ENCODE results near the gene HOXA7.

Gene HOXA7

DNA sequence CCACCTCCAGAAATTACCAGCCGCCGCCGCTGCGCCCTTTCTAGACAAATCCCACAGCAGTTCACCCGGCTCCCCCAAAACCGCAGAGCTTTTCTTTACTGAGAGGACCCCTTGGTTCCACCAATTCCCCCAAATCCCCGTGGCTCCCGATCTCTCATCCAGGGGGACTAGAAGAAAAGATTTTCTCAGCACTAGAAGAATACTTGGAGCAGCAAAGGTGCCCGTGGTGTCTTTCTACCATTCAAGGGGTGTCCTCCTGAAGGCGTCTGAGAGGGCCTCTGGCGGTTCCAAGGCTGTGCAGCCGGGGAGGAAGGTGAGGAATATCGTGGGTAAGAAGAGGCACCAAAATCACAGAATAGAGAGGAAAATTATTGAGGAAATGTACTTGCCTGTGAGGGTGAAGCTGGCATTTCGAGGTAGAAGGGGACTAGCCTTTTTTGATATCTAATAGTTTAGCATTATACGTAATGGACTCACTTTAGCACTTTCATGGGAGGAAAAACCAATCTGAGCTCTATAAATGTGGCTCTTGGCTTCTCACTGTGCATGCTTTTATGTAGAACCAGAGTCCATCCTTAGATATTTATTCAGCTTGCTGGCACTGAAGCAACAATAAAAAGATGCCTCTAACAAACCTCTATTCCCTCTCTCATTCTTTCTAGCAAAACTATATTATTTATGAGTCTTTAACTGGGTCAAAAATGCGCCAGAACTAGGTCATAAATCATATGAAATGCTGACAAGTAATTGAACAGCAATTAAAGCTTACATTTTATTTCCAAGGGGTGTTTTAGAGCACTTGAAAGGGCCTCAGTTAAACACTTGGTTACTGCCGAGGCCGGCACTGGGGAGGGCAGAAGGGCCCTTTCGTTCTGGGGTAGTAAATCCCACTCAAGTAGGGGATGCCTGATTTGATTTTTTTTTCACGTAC lies 40.2 kb downstream of the HOXA7 start:
- no peak for DNase-seq (ENCODE audit: low read depth)
- no peak overlapping the region for H3K4me3 ChIP-seq (ENCODE audit: low read depth, low read length)

DNA sequence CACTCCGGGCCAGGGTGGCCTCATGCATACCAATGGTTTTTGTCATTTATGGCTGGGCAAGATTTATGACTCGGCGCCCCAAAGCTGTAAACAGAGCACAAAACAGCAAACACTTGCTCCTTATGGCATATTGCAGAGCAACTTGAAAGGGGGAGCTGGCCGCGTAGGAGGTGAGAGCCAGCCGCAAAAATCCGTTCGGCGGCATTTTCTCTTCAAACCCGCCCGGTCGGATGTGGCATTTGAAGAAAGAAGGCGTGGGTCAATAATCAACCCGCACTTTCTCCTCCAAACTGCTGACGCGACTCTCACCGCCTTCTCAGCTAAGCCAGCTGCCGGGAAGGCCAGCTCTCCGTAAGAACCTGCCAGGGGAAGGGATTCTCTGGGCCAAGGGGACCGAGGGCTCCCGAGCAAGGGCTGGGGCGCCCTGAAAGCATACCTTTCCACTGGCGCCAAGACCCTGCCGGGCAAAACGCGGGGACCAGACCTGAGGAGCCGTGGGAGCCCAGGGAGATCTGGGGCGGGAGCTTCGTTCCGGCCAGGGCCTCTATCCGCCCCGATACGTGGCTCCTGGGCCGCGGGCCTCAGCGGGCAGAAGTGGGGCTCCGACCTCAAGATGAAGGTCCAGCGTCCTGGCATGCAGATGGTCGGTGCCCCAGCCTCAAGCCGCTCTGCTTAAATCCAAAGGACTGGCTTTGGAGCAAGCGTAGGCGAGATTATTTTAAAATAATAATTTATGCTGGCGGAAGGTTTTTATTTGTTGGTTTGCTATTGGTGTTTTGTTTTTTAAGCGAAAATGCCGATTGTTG lies 41.1 kb downstream of the HOXA7 start:
- no peak for DNase-seq (ENCODE audit: low read depth)
- H3K4me3 ChIP-seq (ENCODE audit: low read depth, low read length): no peak overlapping the region

DNA sequence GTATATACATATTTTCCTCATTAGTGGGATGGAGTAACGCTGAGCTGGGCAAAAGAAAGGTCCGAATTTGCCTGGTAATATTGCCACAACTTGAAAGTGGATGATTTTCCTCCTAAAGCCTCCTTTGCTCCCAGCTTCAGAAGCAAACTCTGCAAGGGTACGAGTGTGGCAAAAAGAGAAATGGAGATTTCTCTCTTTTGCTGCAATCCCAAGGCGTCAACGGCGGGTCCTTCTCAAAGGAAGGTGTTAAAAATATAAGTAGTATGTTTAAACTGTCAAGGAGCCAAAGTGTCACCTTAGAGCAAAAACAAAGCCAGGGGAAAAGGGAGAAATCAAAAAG lies 41.6 kb downstream of the HOXA7 start:
- no peak for DNase-seq (ENCODE audit: low read depth)
- H3K4me3 ChIP-seq (ENCODE audit: low read depth, low read length): no peak overlapping the region

DNA sequence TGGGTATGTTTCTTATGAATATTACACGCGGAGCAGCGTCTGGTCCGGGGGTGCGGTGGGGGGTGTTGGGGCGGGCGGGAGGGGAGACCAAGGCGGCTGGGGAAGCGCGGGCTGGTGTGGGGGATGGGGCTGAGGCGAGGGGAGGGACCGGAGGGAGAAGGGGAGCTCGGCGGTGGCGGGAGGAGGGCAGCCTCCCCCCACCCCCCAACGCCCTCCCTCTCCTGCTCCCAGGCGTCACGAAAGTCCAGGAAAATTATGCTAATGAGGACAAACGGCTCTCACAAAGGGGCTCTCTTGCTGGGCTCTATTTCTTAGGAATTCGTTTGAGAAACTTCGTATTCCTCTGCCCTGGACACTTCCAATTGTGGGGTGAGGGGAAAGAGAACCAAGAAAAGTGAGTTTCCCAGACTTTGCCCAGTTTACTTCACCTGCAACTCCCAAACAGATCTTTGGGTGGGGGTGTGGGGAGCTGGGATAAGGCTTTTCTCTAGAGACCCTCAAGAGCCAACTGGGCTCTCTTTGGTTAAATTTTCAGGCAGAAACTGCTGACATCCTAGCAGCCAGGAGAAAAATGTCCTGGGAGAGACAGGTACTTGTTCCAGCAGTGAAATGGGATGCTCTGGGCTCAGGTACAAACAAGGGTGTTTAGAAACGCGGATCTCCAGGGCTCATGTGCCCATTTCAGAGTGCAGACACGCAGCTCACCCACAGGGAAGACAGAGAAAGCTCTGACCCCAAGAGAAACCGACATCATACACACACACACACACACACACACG lies 42.3 kb downstream of the HOXA7 start:
- H3K4me3 ChIP-seq (ENCODE audit: low read depth, low read length): peak overlapping the region; percentile 51
- no peak for DNase-seq (ENCODE audit: low read depth)

DNA sequence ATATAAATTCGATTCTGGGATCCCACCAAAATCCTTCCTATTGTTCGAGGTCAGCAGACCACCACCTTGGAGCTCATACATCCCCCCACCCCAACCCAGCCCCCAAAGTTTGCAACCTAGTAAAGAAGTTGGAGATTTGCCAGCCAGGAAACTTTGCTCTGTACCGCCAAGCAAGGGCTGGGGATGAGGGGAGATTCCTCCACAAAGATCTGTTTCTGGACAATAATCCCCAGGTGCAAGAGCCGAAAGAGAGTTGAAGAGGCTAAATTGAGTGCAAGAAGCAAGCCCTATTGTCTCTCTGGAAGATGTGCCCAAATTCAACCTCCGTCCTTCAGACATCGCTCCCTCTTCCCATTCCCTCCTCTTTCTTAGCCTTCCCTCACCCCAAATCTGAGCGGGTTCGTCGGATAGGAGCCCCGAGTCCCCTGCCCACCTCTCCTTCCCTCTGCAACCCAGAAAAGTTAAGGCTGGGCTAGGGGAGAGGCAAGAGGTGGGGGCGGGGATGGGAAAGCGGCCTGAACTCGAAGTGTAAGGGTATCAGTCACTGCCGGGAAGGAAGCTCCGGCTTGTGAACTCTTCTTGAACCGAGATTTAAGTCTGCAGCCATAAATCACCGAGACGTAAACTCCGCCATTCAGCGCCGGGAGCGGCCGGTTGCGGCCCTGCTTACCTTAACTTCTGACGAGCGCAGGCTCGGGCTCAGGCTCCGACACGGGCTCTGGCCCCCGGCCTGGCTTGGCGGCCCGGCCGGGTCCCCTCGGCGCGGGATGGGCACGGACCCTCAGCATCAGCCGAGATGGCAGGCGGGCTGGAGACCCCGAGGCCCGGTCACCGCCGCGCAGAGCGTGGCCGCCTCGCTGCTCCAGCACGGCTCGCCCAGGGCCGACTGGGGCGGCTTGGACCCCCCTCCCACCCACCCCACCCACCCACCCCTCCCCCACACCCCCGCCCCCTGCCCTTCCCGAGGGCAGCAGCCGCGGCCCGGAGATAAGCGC lies 43.2 kb downstream of the HOXA7 start:
- peak overlapping the region; percentile 51 for H3K4me3 ChIP-seq (ENCODE audit: low read depth, low read length)

DNA sequence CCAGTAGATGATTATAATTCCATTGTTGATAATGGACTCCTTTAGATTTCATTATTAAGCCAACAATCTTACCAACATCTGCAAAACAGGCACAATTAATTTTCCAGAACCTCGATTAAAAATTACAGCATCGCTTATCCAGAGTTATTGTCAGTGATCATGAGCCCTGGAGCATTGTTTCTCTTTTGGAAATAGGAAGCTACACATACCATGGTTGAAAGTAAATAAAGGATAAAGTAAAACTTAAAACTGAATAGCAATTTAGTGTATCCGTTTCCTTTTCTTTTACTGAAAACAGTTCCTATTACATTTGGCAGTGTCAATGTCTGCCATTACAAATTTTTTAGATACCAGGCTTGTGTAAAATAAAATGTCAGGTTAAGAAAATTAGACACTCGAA lies 44.1 kb downstream of the HOXA7 start:
- no peak overlapping the region for H3K4me3 ChIP-seq (ENCODE audit: low read depth, low read length)
- no peak for DNase-seq (ENCODE audit: low read depth)

More for the DNA sequence above, 43.2 kb downstream of the HOXA7 start:
- DNase-seq (ENCODE audit: low read depth): no peak

DNA sequence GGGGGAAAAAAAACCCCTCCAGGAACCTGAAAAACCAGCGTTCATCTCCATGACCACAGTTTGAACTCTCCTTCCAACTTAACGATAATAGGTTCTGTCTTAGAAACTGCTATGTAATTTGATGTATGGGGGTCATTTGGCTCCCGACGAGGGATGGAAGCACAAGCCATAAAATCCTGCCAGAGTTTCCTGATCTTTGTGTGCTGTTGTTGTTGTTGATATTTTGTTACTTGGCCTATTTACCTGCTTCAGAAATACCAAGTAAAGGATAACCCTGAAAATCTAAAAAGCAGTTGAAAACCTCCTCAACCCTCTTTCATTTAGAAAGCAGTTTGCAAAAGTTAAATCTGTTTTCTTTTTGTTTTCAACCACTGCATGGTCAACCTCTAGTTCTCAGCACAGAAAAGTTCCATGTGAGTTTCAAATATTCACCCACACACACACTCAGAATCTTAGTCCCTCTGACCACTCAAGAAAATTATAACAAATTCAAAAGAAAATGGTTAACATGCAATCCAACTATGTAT lies 44.7 kb downstream of the HOXA7 start:
- no peak for DNase-seq (ENCODE audit: low read depth)
- H3K4me3 ChIP-seq (ENCODE audit: low read depth, low read length): no peak overlapping the region

DNA sequence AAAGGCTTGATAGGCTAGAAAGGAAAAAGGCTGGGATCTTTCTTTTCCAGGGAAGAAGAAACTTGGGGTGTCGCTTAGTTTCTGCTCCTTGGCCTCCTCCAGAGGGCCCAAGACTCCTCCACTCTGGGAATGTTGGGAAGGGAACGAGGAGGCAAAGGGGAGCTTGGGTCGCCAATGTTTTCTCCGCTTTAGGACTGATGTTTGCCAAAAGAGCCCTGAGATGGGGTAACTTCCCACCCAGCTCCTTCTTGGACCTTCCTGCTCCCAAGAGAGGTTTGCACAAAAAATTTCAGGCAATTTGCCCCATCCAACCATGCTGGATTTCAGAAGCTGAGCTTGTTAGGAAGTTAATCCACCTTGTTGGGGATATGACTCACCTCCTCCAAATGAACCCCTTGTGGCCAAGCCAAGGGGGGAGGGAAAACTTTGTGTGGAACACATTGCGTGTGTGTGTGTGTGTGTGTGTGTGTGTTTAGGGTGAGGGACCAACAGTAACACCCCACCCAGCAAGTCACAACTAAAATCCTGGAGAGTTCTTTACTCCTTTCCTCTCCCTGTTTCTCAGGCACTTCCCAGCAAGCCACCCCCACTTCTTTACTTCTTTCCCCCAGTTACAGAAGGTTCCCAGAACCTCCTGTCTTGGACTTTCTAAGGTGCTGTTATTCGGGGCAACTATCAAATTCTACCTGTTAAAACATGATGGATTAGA lies 45.3 kb downstream of the HOXA7 start:
- no peak overlapping the region for H3K4me3 ChIP-seq (ENCODE audit: low read depth, low read length)
- peak; percentile 62 for DNase-seq (ENCODE audit: low read depth)

DNA sequence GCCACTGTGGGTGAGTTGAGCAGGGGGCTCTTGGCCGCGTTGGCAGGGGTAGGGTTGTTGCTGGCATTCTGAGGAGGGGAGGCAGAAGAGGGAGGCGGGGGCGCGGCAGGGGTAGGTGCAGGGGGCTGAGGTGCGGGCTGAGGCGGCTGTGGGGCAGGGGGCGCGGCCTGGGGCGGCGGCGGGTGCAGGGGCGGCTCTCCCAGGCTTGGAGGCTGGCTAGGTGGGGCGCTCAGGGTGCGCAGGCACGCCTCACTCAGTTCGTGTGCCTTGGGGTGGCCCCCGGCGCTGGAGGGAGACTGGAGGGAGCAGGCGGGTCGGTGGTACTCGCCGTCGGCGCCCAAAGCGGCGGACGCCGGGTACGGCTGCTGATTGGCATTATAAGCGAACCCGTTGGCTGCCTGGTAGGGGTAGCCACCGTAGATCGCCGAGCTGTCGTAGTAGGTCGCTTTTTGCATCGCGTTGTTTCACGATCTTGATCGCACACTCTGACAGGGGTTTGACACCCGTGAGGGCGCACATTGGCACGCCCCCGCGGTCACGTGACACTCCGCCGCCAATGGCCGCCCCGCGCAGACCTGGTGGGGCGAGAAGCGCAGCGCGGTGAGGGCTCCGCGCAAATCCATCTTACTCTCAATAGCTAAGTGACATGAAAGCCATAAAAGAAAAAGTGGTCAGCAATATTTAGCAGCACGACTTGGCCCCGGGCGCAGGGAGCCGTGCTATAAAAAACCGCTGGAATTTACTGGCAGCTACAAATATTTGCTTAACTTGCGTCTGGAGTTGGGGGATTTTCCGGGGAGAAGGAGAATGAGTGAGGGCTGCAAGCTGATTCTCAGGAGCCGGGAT lies 46.1 kb downstream of the HOXA7 start:
- DNase-seq (ENCODE audit: low read depth): no peak

DNA sequence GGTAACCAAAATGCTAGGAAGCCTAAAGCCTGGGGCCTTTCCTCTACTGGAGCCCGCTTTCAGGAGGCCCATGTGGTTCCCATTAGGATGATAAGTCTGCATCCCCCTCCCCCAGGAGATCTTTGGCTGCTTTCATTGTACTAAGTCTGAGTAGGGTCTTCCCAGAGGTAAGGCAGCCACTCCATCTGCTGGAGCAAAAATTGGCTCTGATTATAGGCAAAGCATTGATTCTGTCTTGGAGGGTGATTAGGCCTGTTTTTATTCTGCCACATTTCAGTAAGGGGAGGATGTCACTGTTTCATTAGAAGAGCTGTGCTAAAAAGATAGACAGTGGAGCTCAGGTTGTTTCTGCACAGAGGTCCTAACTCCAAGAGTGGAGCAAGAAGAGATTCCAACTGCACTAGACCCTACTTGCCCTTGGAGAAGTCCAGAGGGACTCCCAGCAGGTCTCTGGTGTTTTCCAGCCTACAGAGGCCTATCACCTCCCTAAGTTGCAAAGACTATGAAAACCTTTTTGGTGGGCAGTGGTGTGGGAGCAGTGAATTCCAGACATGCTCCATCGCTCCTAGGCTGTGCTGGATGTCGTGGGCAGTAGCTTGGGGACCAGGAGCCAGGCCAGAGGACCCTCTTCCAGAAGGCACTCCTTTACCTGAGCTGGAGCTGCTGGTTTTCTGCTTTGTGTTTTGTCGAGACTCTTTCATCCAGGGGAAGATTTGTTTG lies 46.8 kb downstream of the HOXA7 start:
- DNase-seq (ENCODE audit: low read depth): no peak
- H3K4me3 ChIP-seq (ENCODE audit: low read depth, low read length): no peak overlapping the region

More for the DNA sequence above, 46.1 kb downstream of the HOXA7 start:
- no peak overlapping the region for H3K4me3 ChIP-seq (ENCODE audit: low read depth, low read length)

DNA sequence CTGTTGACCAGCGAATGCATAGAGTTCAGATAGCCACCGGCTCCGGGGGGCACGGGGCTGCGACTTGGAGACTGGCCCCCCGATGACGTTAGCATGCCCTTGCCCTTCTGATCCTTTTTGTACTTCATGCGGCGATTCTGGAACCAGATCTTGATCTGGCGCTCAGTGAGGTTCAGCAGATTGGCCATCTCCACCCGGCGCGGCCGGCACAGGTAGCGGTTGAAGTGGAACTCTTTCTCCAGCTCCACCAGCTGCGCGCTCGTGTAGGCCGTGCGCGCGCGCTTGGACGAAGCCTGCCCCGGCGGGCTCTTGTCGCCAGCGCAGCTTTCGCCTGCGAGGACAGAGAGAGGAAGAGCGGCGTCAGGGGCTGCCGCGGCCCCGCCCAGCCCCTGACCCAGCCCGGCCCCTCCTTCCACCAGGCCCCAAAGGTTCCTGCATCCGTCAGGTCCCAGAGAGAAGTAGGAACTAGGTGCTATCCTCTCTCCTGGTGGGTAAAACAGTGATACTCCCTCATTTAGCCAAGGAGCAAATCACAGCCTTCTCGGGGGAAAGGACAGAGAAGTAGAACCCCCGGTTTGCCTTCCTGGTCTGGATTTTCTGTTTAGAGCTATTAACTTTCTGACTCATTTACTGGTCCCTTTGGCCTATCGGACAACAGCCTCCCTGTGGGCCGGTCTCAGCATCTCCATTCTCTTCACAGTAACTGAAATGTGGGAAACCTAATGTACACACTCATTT lies 47.9 kb downstream of the HOXA7 start:
- H3K4me3 ChIP-seq (ENCODE audit: low read depth, low read length): no peak overlapping the region
- no peak for DNase-seq (ENCODE audit: low read depth)

DNA sequence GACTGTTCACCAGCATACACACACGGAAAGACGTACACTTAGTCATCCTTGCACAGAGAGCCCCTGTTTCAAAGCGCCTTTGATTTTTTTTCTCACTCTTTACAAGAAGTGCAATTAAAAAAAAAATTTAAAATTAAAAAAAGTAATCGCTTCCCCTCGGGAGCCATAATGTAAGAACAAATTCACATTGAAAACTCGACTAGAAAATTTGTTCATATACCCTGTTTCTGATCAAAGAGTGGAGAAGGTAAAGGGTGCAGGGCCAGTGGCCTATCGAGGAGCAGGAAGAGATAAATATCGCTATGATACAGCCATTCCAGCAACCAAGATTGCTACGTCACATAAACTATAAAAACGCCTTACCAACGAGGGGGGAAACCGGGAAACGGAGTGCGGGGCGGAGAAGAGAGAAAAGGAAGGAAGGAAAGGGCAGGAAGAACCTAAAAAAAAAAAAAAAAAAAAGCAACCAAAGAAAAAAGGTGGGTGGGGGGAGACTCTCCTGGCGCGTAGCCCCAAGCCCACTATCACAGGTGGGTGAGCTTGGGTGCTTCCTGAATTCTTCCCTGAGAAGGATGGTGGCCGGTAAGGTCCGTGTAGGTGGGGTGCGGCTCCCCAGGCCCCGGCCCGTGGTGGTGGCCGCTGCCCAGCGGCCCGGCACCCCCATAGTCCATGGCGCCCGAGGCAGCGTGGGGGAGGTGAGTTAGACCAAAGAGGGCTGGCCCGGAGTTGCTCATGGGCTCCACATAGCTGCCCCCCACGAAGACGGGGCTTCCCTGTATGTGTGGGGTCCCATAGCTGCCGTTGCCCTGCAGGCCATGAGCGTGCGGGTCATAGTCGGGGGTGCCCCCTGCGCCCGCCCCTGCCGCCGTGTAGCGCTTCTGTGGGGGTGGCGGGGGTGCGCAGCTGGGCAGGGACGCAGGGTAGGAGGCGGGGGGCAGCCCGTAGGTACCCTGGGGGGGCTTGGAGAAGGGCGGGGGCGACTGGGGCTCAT lies 48.8 kb downstream of the HOXA7 start:
- no peak for DNase-seq (ENCODE audit: low read depth)
- no peak overlapping the region for H3K4me3 ChIP-seq (ENCODE audit: low read depth, low read length)

DNA sequence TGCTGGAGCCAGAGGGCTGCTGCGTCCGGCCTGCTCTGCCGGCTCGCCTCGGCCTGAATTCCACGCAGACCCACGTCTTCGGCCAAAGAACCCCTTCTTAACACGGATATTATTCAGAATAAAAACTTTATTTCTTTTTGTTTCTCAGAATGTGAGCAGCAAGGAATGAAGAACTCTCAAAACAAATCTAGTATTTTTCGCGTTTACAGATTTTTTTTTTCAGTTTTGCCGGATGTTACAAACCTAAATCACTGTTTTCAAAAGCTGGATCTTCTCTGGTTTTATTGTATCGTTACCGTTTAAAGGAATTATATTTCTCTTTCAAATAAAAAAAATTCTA lies 49.6 kb downstream of the HOXA7 start:
- no peak overlapping the region for H3K4me3 ChIP-seq (ENCODE audit: low read depth, low read length)
- no peak for DNase-seq (ENCODE audit: low read depth)

DNA sequence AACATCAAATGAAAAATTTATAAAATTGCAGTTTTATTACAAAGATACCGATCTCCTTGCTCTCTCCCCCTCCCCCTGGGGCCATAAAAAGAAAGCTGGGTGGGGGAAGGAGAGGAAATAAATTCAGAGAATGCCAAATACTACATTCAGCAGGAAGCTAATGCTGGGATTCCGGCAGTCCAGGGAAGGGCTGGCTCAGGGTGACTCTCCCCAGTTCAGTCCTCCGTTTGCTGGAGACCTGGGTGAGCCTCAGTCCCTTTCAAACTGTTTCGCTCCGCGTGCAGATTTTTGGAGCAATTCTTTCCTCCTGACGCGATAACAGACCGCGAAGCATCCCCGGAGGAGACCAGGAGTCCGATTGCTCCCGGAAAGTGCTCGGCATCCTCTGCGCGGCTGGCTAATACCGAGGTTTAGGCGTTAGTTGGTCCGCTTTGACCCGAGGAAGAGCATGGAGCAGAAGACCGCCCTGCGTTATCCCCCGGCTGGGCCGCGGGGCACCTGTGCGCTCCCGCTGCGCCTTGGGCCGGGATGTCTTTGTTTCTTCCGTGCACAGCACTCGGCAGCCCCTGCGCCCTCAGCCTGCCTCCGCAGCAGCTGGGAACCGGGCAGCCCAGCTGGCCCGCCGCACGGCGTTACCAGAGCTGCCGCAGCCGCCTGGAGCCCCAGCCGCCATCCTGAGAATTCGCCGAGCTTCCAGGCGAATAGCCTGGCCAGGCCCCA lies 50.1 kb downstream of the HOXA7 start:
- no peak for DNase-seq (ENCODE audit: low read depth)
- H3K4me3 ChIP-seq (ENCODE audit: low read depth, low read length): no peak overlapping the region

Data from skeletal muscle cell (primary cell).